ENCODE measurements around the gene KRTAP5-7. TPM values are rescaled to one million over a fixed set of nuclear protein-coding genes. Genes with fewer than 3 reads are reported as not detected.

The KRTAP5-7 gene
- polyA plus RNA-seq, 1 of the 3 experiments (the other 2 are of a cell fraction) = 0.07 TPM

DNA sequence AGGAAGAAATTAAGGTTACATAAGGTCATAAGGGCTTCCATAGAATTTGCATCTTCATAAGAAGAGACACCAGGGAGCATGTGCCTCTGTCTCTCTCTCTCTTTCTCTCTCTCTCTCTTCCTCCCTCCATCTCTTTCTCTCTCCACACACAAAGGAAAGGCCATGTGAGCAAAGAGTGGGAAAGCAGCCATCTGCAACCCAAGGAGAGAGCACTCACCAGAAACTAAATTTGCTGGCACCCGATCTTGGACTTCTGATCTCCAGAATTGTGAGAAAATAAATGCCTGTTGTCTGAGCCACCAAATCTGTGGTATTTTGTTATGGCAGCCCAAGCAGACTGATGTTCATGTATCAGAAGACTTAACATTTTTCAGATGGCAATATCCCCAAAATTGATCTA lies 31.9 kb downstream of the KRTAP5-7 start:
- no peak overlapping the region for H3K9ac ChIP-seq
- no peak overlapping the region for H3K4me3 ChIP-seq (ENCODE audit: low read depth in 2 of 2, low read length in 1 of 2)
- WGBS (ENCODE audit: low lambda C conversion rate) = 80% methylated on average over 1 of the region's 1 CpG
- H3K36me3 ChIP-seq (replicated peaks in 1 of 2; ENCODE audit: control insufficient read depth in 1 of 2, insufficient read depth in 2 of 2, low read length in 1 of 2) = no peaks in the 10 kb centered on the region
- POLR2A ChIA-PET = no interaction called here
- no peaks in the 10 kb centered on the region for H3K79me2 ChIP-seq (ENCODE audit: insufficient read depth)
- H4K20me1 ChIP-seq (ENCODE audit: insufficient read depth) = no peaks in the 10 kb centered on the region
- no peaks in the 10 kb centered on the region for H3K9me3 ChIP-seq
- no peaks in the 10 kb centered on the region for H3F3A ChIP-seq (replicated peaks; ENCODE audit: insufficient read depth)
- no peaks in the 10 kb centered on the region for H3K9me2 ChIP-seq
- H2AFZ ChIP-seq (ENCODE audit: low read depth) = no peak overlapping the region
- H3K27me3 ChIP-seq (ENCODE audit: insufficient read depth) = no peaks in the 10 kb centered on the region
- DNase-seq = no peak
- H3K4me1 ChIP-seq (ENCODE audit: control insufficient read depth in 1 of 2, insufficient read depth in 2 of 2, low read depth in 1 of 2, low read length in 1 of 2) = no peaks in the 10 kb centered on the region
- TF ChIP-seq EZH2phosphoT487 (IDR thresholded peaks at IDR 0.05; ENCODE audit: borderline replicate concordance, low read depth) (no peak), SMC3 (IDR thresholded peaks at IDR 0.05; ENCODE audit: low read depth, low read length) (no peak), FOSL2 (IDR thresholded peaks at IDR 0.05; ENCODE audit: borderline replicate concordance, low read depth) (no peak), TAF1 (IDR thresholded peaks at IDR 0.05; ENCODE audit: borderline replicate concordance, low read depth, low read length) (no peak)
- CTCF ChIA-PET = interaction anchor here (1.3 kb wide), 1 partner anchor 21 kb away, joined by 4 read pairs; no protein-coding TSS in a partner anchor
- H3K4me2 ChIP-seq = no peak overlapping the region
- H3K27ac ChIP-seq (ENCODE audit: low read depth in 2 of 2, low read length in 1 of 2) = no peak overlapping the region

- Histone ChIP-seq H3K36me3 (replicated peaks in 1 of 2; ENCODE audit: control insufficient read depth in 1 of 2, insufficient read depth in 2 of 2, low read length in 1 of 2) (no peaks in the 10 kb centered on the region), H4K20me1 (ENCODE audit: insufficient read depth) (no peaks in the 10 kb centered on the region), H3K27me3 (ENCODE audit: insufficient read depth) (no peaks in the 10 kb centered on the region), H3F3A (replicated peaks; ENCODE audit: insufficient read depth) (no peaks in the 10 kb centered on the region), H2AFZ (ENCODE audit: low read depth) (no peak overlapping the region), H3K4me2 (no peak overlapping the region), H3K9me3 (no peaks in the 10 kb centered on the region), H3K4me3 (ENCODE audit: low read depth in 2 of 2, low read length in 1 of 2) (no peak overlapping the region), H3K9me2 (no peaks in the 10 kb centered on the region), H3K79me2 (ENCODE audit: insufficient read depth) (no peaks in the 10 kb centered on the region), H3K9ac (no peak overlapping the region), H3K4me1 (ENCODE audit: control insufficient read depth in 1 of 2, insufficient read depth in 2 of 2, low read depth in 1 of 2, low read length in 1 of 2) (peaks cover 0 to 6% of the 10 kb centered on the region in 2 experiments; a peak in 1 of 4 replicates), H3K27ac (ENCODE audit: low read depth in 2 of 2, low read length in 1 of 2) (no peak overlapping the region)
- ChIA-PET CTCF (interaction anchor here (0.6 kb wide), 1 partner anchor 98 kb away, joined by 3 read pairs; no protein-coding TSS in a partner anchor), POLR2A (no interaction called here)
- no peak for TF ChIP-seq RCOR1 (IDR thresholded peaks at IDR 0.05; ENCODE audit: low read length)
- TF ChIP-seq, protein P1, sequence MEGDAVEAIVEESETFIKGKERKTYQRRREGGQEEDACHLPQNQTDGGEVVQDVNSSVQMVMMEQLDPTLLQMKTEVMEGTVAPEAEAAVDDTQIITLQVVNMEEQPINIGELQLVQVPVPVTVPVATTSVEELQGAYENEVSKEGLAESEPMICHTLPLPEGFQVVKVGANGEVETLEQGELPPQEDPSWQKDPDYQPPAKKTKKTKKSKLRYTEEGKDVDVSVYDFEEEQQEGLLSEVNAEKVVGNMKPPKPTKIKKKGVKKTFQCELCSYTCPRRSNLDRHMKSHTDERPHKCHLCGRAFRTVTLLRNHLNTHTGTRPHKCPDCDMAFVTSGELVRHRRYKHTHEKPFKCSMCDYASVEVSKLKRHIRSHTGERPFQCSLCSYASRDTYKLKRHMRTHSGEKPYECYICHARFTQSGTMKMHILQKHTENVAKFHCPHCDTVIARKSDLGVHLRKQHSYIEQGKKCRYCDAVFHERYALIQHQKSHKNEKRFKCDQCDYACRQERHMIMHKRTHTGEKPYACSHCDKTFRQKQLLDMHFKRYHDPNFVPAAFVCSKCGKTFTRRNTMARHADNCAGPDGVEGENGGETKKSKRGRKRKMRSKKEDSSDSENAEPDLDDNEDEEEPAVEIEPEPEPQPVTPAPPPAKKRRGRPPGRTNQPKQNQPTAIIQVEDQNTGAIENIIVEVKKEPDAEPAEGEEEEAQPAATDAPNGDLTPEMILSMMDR (IDR thresholded peaks at IDR 0.05) = no peak
- TF ChIP-seq TAF1 (IDR thresholded peaks at IDR 0.05; ENCODE audit: borderline replicate concordance, low read depth, low read length) = no peak
- TF ChIP-seq, protein P2, sequence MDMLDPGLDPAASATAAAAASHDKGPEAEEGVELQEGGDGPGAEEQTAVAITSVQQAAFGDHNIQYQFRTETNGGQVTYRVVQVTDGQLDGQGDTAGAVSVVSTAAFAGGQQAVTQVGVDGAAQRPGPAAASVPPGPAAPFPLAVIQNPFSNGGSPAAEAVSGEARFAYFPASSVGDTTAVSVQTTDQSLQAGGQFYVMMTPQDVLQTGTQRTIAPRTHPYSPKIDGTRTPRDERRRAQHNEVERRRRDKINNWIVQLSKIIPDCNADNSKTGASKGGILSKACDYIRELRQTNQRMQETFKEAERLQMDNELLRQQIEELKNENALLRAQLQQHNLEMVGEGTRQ (IDR thresholded peaks at IDR 0.05; ENCODE audit: borderline replicate concordance, low read depth, low read length) = no peak
- no peak for TF ChIP-seq EZH2phosphoT487 (IDR thresholded peaks at IDR 0.05; ENCODE audit: borderline replicate concordance, low read depth)
- TF ChIP-seq GABPA (IDR thresholded peaks at IDR 0.05; ENCODE audit: low read depth) = no peak
- TF ChIP-seq USF1 (IDR thresholded peaks at IDR 0.05; ENCODE audit: borderline replicate concordance, low read depth) = no peak
- no peak for TF ChIP-seq IRF3 (IDR thresholded peaks at IDR 0.05; ENCODE audit: low read depth, low read length)
- no peak for DNase-seq
These were observed 35.1 kb downstream of the KRTAP5-7 start for GRCh38 chr11:71562120-71562519.

Measured in SK-N-SH (cell line).